DOHH2 (cell line): ENCODE results near the gene HBE1.

Source experiments
- H3F3A ChIP-seq: fragments of 200-600 bp; sonication (generic), shearing (Covaris generic); 2 replicates; pipeline ENCODE4 v1.6.0; 2016; ENCODE audit warnings: antibody characterized with exemption, mild to moderate bottlenecking; ENCODE audit not compliant: control insufficient read depth, insufficient read depth
- H3K27ac ChIP-seq: fragments of 200-600 bp; sonication (generic); 2 replicates; pipeline ENCODE4 v1.5.1; 2014; ENCODE audit warnings: low read depth, mild to moderate bottlenecking, low read length, moderate library complexity
- H3K27me3 ChIP-seq: fragments of 200-600 bp; sonication (generic); 2 replicates; pipeline ENCODE4 v1.6.1; 2014; ENCODE audit warnings: mild to moderate bottlenecking, low read length, mixed read lengths; ENCODE audit not compliant: control insufficient read depth
- H3K36me3 ChIP-seq: fragments of 200-600 bp; sonication (generic); 2 replicates; pipeline ENCODE4 v1.6.1; 2014; ENCODE audit warnings: mild to moderate bottlenecking, low read length, moderate library complexity, mixed read lengths; ENCODE audit not compliant: control insufficient read depth
- H3K4me1 ChIP-seq: fragments of 200-600 bp; sonication (generic); 2 replicates; pipeline ENCODE4 v1.6.1; 2014; ENCODE audit warnings: mild to moderate bottlenecking, low read length, mixed read lengths; ENCODE audit not compliant: control insufficient read depth
- H3K4me2 ChIP-seq: fragments of 200-600 bp; sonication (generic); 2 replicates; pipeline ENCODE4 v1.6.0; 2014; ENCODE audit warnings: mild to moderate bottlenecking, low read length, moderate library complexity
- H3K4me3 ChIP-seq: fragments of 200-600 bp; sonication (generic); 2 replicates; pipeline ENCODE4 v1.5.1; 2014; ENCODE audit warnings: mild to moderate bottlenecking, low read length, mixed read lengths
- H3K79me2 ChIP-seq: fragments of 200-600 bp; sonication (generic); 2 replicates; pipeline ENCODE4 v1.6.1; 2014; ENCODE audit warnings: mild to moderate bottlenecking, low read length, mixed read lengths; ENCODE audit not compliant: control insufficient read depth
- H3K9me2 ChIP-seq: fragments of 200-600 bp; sonication (generic); replicated peaks from 2 replicates; pipeline ENCODE4 v1.6.1; 2014; ENCODE audit warnings: mild to moderate bottlenecking, low read length, mixed read lengths; ENCODE audit not compliant: control insufficient read depth
- H3K9me3 ChIP-seq: fragments of 200-600 bp; sonication (generic); 2 replicates; pipeline ENCODE4 v1.6.1; 2014; ENCODE audit warnings: antibody characterized with exemption, low read length, mixed read lengths; ENCODE audit not compliant: control insufficient read depth, insufficient read depth
- H4K20me1 ChIP-seq: fragments of 200-600 bp; sonication (generic); 2 replicates; pipeline ENCODE4 v1.6.0; 2014; ENCODE audit warnings: low read depth, mild to moderate bottlenecking, antibody characterized with exemption, low read length, moderate library complexity; ENCODE audit not compliant: control insufficient read depth, insufficient read depth
- EZH2phosphoT487 ChIP-seq: fragments of 200-600 bp; sonication (generic); IDR thresholded peaks from 2 replicates; pipeline ENCODE4 v1.6.1; 2017; ENCODE audit warnings: borderline replicate concordance, mild to moderate bottlenecking, antibody characterized with exemption, low read length, moderate library complexity, mixed read lengths
- TF ChIP-seq, protein P1 (sequence below): fragments of 200-600 bp; sonication (generic); IDR thresholded peaks from one replicate; pipeline ENCODE4 v1.5.1; 2014; ENCODE audit warnings: antibody characterized with exemption, mild to moderate bottlenecking, low read depth, low read length; ENCODE audit not compliant: poor library complexity, severe bottlenecking

HBE1 gene

GRCh38 chr11:5228124-5228523 lies 41.6 kb downstream of the HBE1 start:
- Histone ChIP-seq H3K4me2 (no peak overlapping the region), H3K27ac (no peak overlapping the region), H3K79me2 (no peaks in the 10 kb centered on the region)

GRCh38 chr11:5227681-5228080 lies 42.1 kb downstream of the HBE1 start:
- H3K4me2 ChIP-seq, result no peak overlapping the region
- no peak overlapping the region for H3K4me3 ChIP-seq
- H3K79me2 ChIP-seq, result no peaks in the 10 kb centered on the region
- H3F3A ChIP-seq, result no peaks in the 10 kb centered on the region
- no peak overlapping the region for H3K27ac ChIP-seq
- H4K20me1 ChIP-seq, result no peaks in the 10 kb centered on the region
- H3K27me3 ChIP-seq, result no peaks in the 10 kb centered on the region
- no peaks in the 10 kb centered on the region for H3K9me3 ChIP-seq
- no peaks in the 10 kb centered on the region for H3K9me2 ChIP-seq
- no peaks in the 10 kb centered on the region for H3K4me1 ChIP-seq
- no peaks in the 10 kb centered on the region for H3K36me3 ChIP-seq
- TF ChIP-seq EZH2phosphoT487, result no peak
- TF ChIP-seq, protein P1, sequence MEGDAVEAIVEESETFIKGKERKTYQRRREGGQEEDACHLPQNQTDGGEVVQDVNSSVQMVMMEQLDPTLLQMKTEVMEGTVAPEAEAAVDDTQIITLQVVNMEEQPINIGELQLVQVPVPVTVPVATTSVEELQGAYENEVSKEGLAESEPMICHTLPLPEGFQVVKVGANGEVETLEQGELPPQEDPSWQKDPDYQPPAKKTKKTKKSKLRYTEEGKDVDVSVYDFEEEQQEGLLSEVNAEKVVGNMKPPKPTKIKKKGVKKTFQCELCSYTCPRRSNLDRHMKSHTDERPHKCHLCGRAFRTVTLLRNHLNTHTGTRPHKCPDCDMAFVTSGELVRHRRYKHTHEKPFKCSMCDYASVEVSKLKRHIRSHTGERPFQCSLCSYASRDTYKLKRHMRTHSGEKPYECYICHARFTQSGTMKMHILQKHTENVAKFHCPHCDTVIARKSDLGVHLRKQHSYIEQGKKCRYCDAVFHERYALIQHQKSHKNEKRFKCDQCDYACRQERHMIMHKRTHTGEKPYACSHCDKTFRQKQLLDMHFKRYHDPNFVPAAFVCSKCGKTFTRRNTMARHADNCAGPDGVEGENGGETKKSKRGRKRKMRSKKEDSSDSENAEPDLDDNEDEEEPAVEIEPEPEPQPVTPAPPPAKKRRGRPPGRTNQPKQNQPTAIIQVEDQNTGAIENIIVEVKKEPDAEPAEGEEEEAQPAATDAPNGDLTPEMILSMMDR, result no peak

More at GRCh38 chr11:5228124-5228523, 41.6 kb downstream of the HBE1 start:
- H3K27me3 ChIP-seq, result no peaks in the 10 kb centered on the region
- H3K9me2 ChIP-seq, result no peaks in the 10 kb centered on the region
- no peak overlapping the region for H3K4me3 ChIP-seq
- H3K9me3 ChIP-seq, result no peaks in the 10 kb centered on the region
- no peaks in the 10 kb centered on the region for H3K36me3 ChIP-seq
- H3F3A ChIP-seq, result no peaks in the 10 kb centered on the region
- TF ChIP-seq EZH2phosphoT487, result no peak
- TF ChIP-seq, protein P1, result no peak
- no peaks in the 10 kb centered on the region for H4K20me1 ChIP-seq
- H3K4me1 ChIP-seq, result no peaks in the 10 kb centered on the region

DNA sequence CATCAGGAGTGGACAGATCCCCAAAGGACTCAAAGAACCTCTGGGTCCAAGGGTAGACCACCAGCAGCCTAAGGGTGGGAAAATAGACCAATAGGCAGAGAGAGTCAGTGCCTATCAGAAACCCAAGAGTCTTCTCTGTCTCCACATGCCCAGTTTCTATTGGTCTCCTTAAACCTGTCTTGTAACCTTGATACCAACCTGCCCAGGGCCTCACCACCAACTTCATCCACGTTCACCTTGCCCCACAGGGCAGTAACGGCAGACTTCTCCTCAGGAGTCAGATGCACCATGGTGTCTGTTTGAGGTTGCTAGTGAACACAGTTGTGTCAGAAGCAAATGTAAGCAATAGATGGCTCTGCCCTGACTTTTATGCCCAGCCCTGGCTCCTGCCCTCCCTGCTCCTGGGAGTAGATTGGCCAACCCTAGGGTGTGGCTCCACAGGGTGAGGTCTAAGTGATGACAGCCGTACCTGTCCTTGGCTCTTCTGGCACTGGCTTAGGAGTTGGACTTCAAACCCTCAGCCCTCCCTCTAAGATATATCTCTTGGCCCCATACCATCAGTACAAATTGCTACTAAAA lies 42.9 kb downstream of the HBE1 start, which contains the start of gene HBB:
TSS of gene HBB (minus strand) at position 340 of the 579 bp plus-strand sequence. CDS start at position 290, 50 bp downstream.
- H3K4me3 ChIP-seq, result no peak within 1 kb of the TSS

More for the DNA sequence above, 42.9 kb downstream of the HBE1 start, which contains the start of gene HBB:
- H3F3A ChIP-seq, result no peaks in the 10 kb centered on the region
- H3K36me3 ChIP-seq, result no peaks in the 10 kb centered on the region
- TF ChIP-seq, protein P1, result no peak
- TF ChIP-seq EZH2phosphoT487, result no peak
- no peaks in the 10 kb centered on the region for H3K4me1 ChIP-seq
- H3K4me2 ChIP-seq, result no peak within 1 kb of the TSS
- H3K79me2 ChIP-seq, result no peaks in the 10 kb centered on the region
- H3K9me3 ChIP-seq, result no peaks in the 10 kb centered on the region
- no peaks in the 10 kb centered on the region for H3K27me3 ChIP-seq
- H3K9me2 ChIP-seq, result no peaks in the 10 kb centered on the region
- H4K20me1 ChIP-seq, result no peaks in the 10 kb centered on the region
- H3K27ac ChIP-seq, result no peak within 1 kb of the TSS
